ENCODE measurements around the gene TCF21. TPM values are rescaled to one million over a fixed set of nuclear protein-coding genes. Genes with fewer than 3 reads are reported as not detected.

TCF21 gene
- total RNA-seq, 1 experiment from 2014 or later, result not detected

- Mint-ChIP-seq H3K4me3 (ENCODE audit: low read depth, unreplicated experiment) (no peak overlapping the region), H3K9me3 (ENCODE audit: low read depth, unreplicated experiment) (no peaks in the 10 kb centered on the region), H3K4me1 (ENCODE audit: low read depth, unreplicated experiment) (no peaks in the 10 kb centered on the region), H3K27me3 (ENCODE audit: unreplicated experiment) (peaks cover 64% of the 10 kb centered on the region), H3K36me3 (ENCODE audit: insufficient read depth, unreplicated experiment) (no peaks in the 10 kb centered on the region), H3K27ac (ENCODE audit: unreplicated experiment) (no peak overlapping the region)
- TF ChIP-seq CTCF (IDR thresholded peaks at IDR 0.05; ENCODE audit: unreplicated experiment), result no peak
- no TSS peak for BruUV-seq (replicated peaks)
- intact Hi-C loops (cut with micrococcal nuclease; ENCODE audit: unreplicated experiment), result no loop called here
- DNase-seq, result no peak
- CTCF ChIA-PET, result no interaction called here
Measured at GRCh38 chr6:133903855-133904254, 14.9 kb downstream of the TCF21 start.

- Mint-ChIP-seq H3K27me3 (ENCODE audit: unreplicated experiment) (peaks cover 51% of the 10 kb centered on the region), H3K9me3 (ENCODE audit: low read depth, unreplicated experiment) (no peaks in the 10 kb centered on the region), H3K4me3 (ENCODE audit: low read depth, unreplicated experiment) (no peak overlapping the region), H3K36me3 (ENCODE audit: insufficient read depth, unreplicated experiment) (no peaks in the 10 kb centered on the region), H3K4me1 (ENCODE audit: low read depth, unreplicated experiment) (no peaks in the 10 kb centered on the region), H3K27ac (ENCODE audit: unreplicated experiment) (no peak overlapping the region)
- CTCF ChIA-PET, result interaction anchor here (0.5 to 1.1 kb wide), 2 partner anchors 68 to 261 kb away, joined by 3 to 4 read pairs; no protein-coding TSS in a partner anchor
- intact Hi-C loops (cut with micrococcal nuclease; ENCODE audit: unreplicated experiment), result no loop called here
- no peak for DNase-seq
- no TSS peak for BruUV-seq (replicated peaks)
- TF ChIP-seq CTCF (IDR thresholded peaks at IDR 0.05; ENCODE audit: unreplicated experiment), result no peak
Measured at GRCh38 chr6:133906050-133906449, 17.1 kb downstream of the TCF21 start.

GRCh38 chr6:133916650-133917151 is 27.8 kb downstream of the TCF21 start:
- CTCF ChIA-PET, result interaction anchor here (0.6 to 2.4 kb wide), 11 partner anchors 22 to 1086 kb away, joined by 3 to 82 read pairs (median 4); no protein-coding TSS in a partner anchor
- intact Hi-C loops (cut with micrococcal nuclease; ENCODE audit: unreplicated experiment), result loop anchor here (1.0 to 5.0 kb wide), 3 partner anchors 79 to 347 kb away; no protein-coding TSS in a partner anchor
- Mint-ChIP-seq H3K4me1 (ENCODE audit: low read depth, unreplicated experiment) (no peaks in the 10 kb centered on the region), H3K27me3 (ENCODE audit: unreplicated experiment) (no peaks in the 10 kb centered on the region), H3K36me3 (ENCODE audit: insufficient read depth, unreplicated experiment) (no peaks in the 10 kb centered on the region), H3K9me3 (ENCODE audit: low read depth, unreplicated experiment) (peaks cover 3% of the 10 kb centered on the region), H3K27ac (ENCODE audit: unreplicated experiment) (no peak overlapping the region), H3K4me3 (ENCODE audit: low read depth, unreplicated experiment) (no peak overlapping the region)
- DNase-seq, result peak; percentile 92
- BruUV-seq (replicated peaks), result no TSS peak
- TF ChIP-seq CTCF (IDR thresholded peaks at IDR 0.05; ENCODE audit: unreplicated experiment), result peak; percentile 85

- Mint-ChIP-seq H3K27ac (ENCODE audit: unreplicated experiment) (no peak overlapping the region), H3K4me1 (ENCODE audit: low read depth, unreplicated experiment) (no peaks in the 10 kb centered on the region), H3K4me3 (ENCODE audit: low read depth, unreplicated experiment) (no peak overlapping the region), H3K9me3 (ENCODE audit: low read depth, unreplicated experiment) (peaks cover 3% of the 10 kb centered on the region), H3K36me3 (ENCODE audit: insufficient read depth, unreplicated experiment) (no peaks in the 10 kb centered on the region), H3K27me3 (ENCODE audit: unreplicated experiment) (no peaks in the 10 kb centered on the region)
- DNase-seq, result no peak
- CTCF ChIA-PET, result interaction anchor here (2.2 to 2.4 kb wide), 2 partner anchors 285 to 349 kb away, joined by 8 to 82 read pairs; no protein-coding TSS in a partner anchor
- no peak for TF ChIP-seq CTCF (IDR thresholded peaks at IDR 0.05; ENCODE audit: unreplicated experiment)
- BruUV-seq (replicated peaks), result no TSS peak
- intact Hi-C loops (cut with micrococcal nuclease; ENCODE audit: unreplicated experiment), result loop anchor here (5.0 kb wide), 1 partner anchor 270 kb away; no protein-coding TSS in a partner anchor
Measured at GRCh38 chr6:133917781-133918180, 28.9 kb downstream of the TCF21 start.

Data from Calu3 (cell line).